HG03342 (cell line): ENCODE data around the gene BRPF3.

Experiments
- ATAC-seq: cut with Tn5 transposase; IDR thresholded peaks from one replicate; pipeline ENCODE4 v1.9.1; 2021; ENCODE audit warnings: mild to moderate bottlenecking, moderate library complexity; ENCODE audit not compliant: unreplicated experiment

Gene BRPF3

GRCh38 chr6:36266913-36267644, 70.5 kb downstream of the BRPF3 start:
- no peak for ATAC-seq

- ATAC-seq: no peak
Observed at GRCh38 chr6:36267731-36268477, 71.4 kb downstream of the BRPF3 start.

- no peak for ATAC-seq
Observed at GRCh38 chr6:36268478-36269275, 72.1 kb downstream of the BRPF3 start.

- ATAC-seq: no peak
Observed at GRCh38 chr6:36269834-36270705, 73.5 kb downstream of the BRPF3 start, which contains the start of gene PNPLA1. Gene PNPLA1, plus strand, starts transcription at chr6:36270060. Its CDS starts 400 bp downstream, at chr6:36270460.

GRCh38 chr6:36272234-36272633, 75.7 kb downstream of the BRPF3 start:
- no peak for ATAC-seq

- ATAC-seq: no peak
Observed at GRCh38 chr6:36273067-36273466, 76.5 kb downstream of the BRPF3 start.

- ATAC-seq: no peak
Observed at GRCh38 chr6:36273802-36274514, 77.4 kb downstream of the BRPF3 start.

GRCh38 chr6:36276581-36277536, 80.3 kb downstream of the BRPF3 start:
- ATAC-seq: no peak

GRCh38 chr6:36277946-36278470, 81.5 kb downstream of the BRPF3 start:
- ATAC-seq: no peak

GRCh38 chr6:36280467-36280866, 83.9 kb downstream of the BRPF3 start:
- no peak for ATAC-seq

- no peak for ATAC-seq
Observed at GRCh38 chr6:36280983-36281382, 84.4 kb downstream of the BRPF3 start.
